GM08714 (cell line): Measurements from ENCODE around the gene PICALM.

ENCODE experiments used
- H3K4me3 ChIP-seq: fragments of 200-500 bp; sonication (Bioruptor generic); 2 replicates; pipeline ENCODE4 v1.5.1; 2014; ENCODE audit warnings: mild to moderate bottlenecking, low read length, inconsistent platforms
- ZNF274 ChIP-seq: IDR thresholded peaks from 2 replicates; pipeline ENCODE4 v1.6.1; 2012; ENCODE audit warnings: mild to moderate bottlenecking, low read depth, low read length

The PICALM gene

GRCh38 chr11:86067009-86067850 lies 1.7 kb downstream of the PICALM start:
- TF ChIP-seq ZNF274 = no peak
- H3K4me3 ChIP-seq = peak overlapping the region; percentile 85

- TF ChIP-seq ZNF274 = no peak
- peak overlapping the region; percentile 85; the same call in 1 of the 2 replicates for H3K4me3 ChIP-seq
These were observed 2.3 kb downstream of the PICALM start for GRCh38 chr11:86066657-86067008.

GRCh38 chr11:86066033-86066432 lies 2.9 kb downstream of the PICALM start:
- no peak for TF ChIP-seq ZNF274

GRCh38 chr11:86064220-86064803 lies 4.6 kb downstream of the PICALM start:
- H3K4me3 ChIP-seq = peak overlapping the region; percentile 32
- no peak for TF ChIP-seq ZNF274

More at GRCh38 chr11:86066033-86066432, 2.9 kb downstream of the PICALM start:
- peak overlapping the region; percentile 85; the same call in 1 of the 2 replicates for H3K4me3 ChIP-seq

- no peak overlapping the region; the same call in 1 of the 2 replicates for H3K4me3 ChIP-seq
- no peak for TF ChIP-seq ZNF274
These were observed 5.3 kb downstream of the PICALM start for GRCh38 chr11:86063536-86063935.

GRCh38 chr11:86062719-86063118 lies 6.2 kb downstream of the PICALM start:
- no peak for TF ChIP-seq ZNF274
- no peak overlapping the region; the same call in 1 of the 2 replicates for H3K4me3 ChIP-seq

GRCh38 chr11:86061483-86062205 lies 7.2 kb downstream of the PICALM start:
- no peak overlapping the region for H3K4me3 ChIP-seq
- TF ChIP-seq ZNF274 = no peak

- TF ChIP-seq ZNF274 = no peak
- H3K4me3 ChIP-seq = no peak overlapping the region; the same call in 1 of the 2 replicates
These were observed 8.3 kb downstream of the PICALM start for GRCh38 chr11:86060544-86060943.

- TF ChIP-seq ZNF274 = no peak
- no peak overlapping the region for H3K4me3 ChIP-seq
These were observed 10.5 kb downstream of the PICALM start for GRCh38 chr11:86058360-86058759.

- no peak for TF ChIP-seq ZNF274
- no peak overlapping the region for H3K4me3 ChIP-seq
These were observed 12.5 kb downstream of the PICALM start for GRCh38 chr11:86056351-86056854.

GRCh38 chr11:86052693-86053641 lies 15.9 kb downstream of the PICALM start:
- no peak for TF ChIP-seq ZNF274
- no peak overlapping the region for H3K4me3 ChIP-seq

- no peak for TF ChIP-seq ZNF274
- H3K4me3 ChIP-seq = no peak overlapping the region
These were observed 18.6 kb downstream of the PICALM start for GRCh38 chr11:86050196-86050709.

GRCh38 chr11:86047275-86047991 lies 21.5 kb downstream of the PICALM start:
- no peak overlapping the region for H3K4me3 ChIP-seq
- TF ChIP-seq ZNF274 = no peak

GRCh38 chr11:86046116-86046515 lies 22.8 kb downstream of the PICALM start:
- TF ChIP-seq ZNF274 = no peak
- H3K4me3 ChIP-seq = no peak overlapping the region
